ENCODE results near the gene COQ7. TPM values are rescaled to one million over a fixed set of nuclear protein-coding genes. Genes with fewer than 3 reads are reported as not detected.

Gene COQ7
- total and polyA plus RNA-seq, 2 experiments from 2014 or later = 17.5 to 19.4 TPM

DNA sequence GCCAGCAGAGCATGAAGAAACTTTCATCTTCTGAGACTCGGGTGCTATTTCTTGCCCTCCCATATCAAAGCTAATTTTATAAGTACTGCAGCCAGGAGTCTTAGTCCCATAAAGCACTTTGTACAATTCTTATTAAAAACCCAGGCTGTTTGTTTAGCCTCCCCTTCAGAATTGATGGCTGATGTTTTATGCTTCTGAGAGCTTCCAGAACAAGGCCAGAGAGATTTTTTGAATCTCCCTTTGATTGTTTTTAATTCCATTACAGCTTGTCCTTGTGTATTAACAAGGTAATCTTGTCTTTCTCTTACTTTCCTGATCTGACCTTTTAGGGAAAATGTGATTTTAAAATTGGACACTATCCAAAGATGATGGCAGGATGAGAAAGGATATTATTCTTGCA, 16.3 kb downstream of the COQ7 start:
- peaks cover 3% of the 10 kb centered on the region for H3K36me3 ChIP-seq (replicated peaks; ENCODE audit: insufficient read depth, low read depth)
- no peaks in the 10 kb centered on the region for H3K79me2 ChIP-seq
- H3K4me1 ChIP-seq (ENCODE audit: insufficient read depth) = peaks cover 10% of the 10 kb centered on the region
- no peaks in the 10 kb centered on the region for H3K9me2 ChIP-seq (replicated peaks; ENCODE audit: insufficient read depth)
- no peaks in the 10 kb centered on the region for H3K27me3 ChIP-seq
- TF ChIP-seq EZH2 (IDR thresholded peaks at IDR 0.05; ENCODE audit: borderline replicate concordance) = no peak
- TF ChIP-seq, protein P1, sequence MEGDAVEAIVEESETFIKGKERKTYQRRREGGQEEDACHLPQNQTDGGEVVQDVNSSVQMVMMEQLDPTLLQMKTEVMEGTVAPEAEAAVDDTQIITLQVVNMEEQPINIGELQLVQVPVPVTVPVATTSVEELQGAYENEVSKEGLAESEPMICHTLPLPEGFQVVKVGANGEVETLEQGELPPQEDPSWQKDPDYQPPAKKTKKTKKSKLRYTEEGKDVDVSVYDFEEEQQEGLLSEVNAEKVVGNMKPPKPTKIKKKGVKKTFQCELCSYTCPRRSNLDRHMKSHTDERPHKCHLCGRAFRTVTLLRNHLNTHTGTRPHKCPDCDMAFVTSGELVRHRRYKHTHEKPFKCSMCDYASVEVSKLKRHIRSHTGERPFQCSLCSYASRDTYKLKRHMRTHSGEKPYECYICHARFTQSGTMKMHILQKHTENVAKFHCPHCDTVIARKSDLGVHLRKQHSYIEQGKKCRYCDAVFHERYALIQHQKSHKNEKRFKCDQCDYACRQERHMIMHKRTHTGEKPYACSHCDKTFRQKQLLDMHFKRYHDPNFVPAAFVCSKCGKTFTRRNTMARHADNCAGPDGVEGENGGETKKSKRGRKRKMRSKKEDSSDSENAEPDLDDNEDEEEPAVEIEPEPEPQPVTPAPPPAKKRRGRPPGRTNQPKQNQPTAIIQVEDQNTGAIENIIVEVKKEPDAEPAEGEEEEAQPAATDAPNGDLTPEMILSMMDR (IDR thresholded peaks at IDR 0.05; ENCODE audit: poor library complexity) = no peak
- no peak for TF ChIP-seq EZH2phosphoT487 (IDR thresholded peaks at IDR 0.05; ENCODE audit: low read depth, severe bottlenecking, unreplicated experiment)
- H3K9me3 ChIP-seq (ENCODE audit: low read depth) = no peaks in the 10 kb centered on the region
- no peak overlapping the region for H3K4me3 ChIP-seq
- no peak overlapping the region for H3K27ac ChIP-seq
- H2AFZ ChIP-seq = no peak overlapping the region
- no peaks in the 10 kb centered on the region for H4K20me1 ChIP-seq (ENCODE audit: insufficient read depth, poor library complexity, severe bottlenecking)
- H3K4me2 ChIP-seq = no peak overlapping the region
- DNase-seq (ENCODE audit: low spot score) = no peak
- 86% methylated on average over 1 of the region's 1 CpG for WGBS (ENCODE audit: low lambda C conversion rate, missing lambda C conversion rate)

DNA sequence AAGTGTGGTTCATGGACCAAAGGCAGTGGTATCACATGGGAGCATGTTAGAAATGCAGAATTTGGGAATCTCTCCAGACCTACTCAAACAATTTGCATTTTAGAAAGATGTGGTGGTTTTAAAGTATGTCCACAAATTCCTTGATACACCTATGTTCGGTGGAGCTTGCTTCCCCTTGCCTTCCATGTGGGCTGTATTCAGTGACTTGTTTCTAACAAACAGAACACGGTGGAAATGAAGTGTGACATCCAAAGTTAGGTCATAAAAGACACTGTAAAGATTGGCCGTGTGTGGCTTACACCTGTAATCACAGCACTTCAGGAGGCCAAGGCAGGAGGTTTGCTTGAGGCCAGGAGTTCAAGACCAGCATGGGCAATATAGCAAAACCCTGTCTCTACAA, 16.7 kb downstream of the COQ7 start:
- DNase-seq (ENCODE audit: low spot score) = no peak
- 88% methylated on average over 3 of the region's 3 CpGs for WGBS (ENCODE audit: low lambda C conversion rate, missing lambda C conversion rate)

DNA sequence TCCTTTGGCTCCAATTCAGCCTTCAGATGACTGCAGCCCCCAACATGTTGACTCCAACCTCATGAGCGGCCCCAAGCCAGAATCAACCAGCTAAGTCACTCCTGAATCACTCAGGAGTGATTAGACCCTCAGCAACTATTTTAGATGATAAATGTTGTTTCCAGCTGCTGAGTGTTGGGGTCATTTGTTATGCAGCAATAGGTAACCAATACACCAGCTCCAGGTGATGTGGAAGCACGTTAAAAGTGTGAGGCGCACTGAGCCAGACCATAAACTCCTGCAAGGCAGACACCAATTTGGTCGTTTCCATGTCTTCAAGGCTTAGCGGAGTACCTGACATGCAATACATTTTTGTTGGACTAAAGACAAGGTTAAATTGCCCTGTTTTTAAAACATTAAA, 17.5 kb downstream of the COQ7 start:
- WGBS (ENCODE audit: low lambda C conversion rate, missing lambda C conversion rate) = 83% methylated on average over 5 of the region's 5 CpGs
- no peaks in the 10 kb centered on the region for H3K79me2 ChIP-seq
- H3K4me3 ChIP-seq = no peak overlapping the region
- no peaks in the 10 kb centered on the region for H3K9me3 ChIP-seq (ENCODE audit: low read depth)
- H3K36me3 ChIP-seq (replicated peaks; ENCODE audit: insufficient read depth, low read depth) = peaks cover 3% of the 10 kb centered on the region
- H4K20me1 ChIP-seq (ENCODE audit: insufficient read depth, poor library complexity, severe bottlenecking) = no peaks in the 10 kb centered on the region
- DNase-seq (ENCODE audit: low spot score) = no peak
- peaks cover 10% of the 10 kb centered on the region for H3K4me1 ChIP-seq (ENCODE audit: insufficient read depth)
- no peak overlapping the region for H2AFZ ChIP-seq
- no peak for TF ChIP-seq EZH2 (IDR thresholded peaks at IDR 0.05; ENCODE audit: borderline replicate concordance)
- TF ChIP-seq, protein P1 (IDR thresholded peaks at IDR 0.05; ENCODE audit: poor library complexity) = no peak
- TF ChIP-seq EZH2phosphoT487 (IDR thresholded peaks at IDR 0.05; ENCODE audit: low read depth, severe bottlenecking, unreplicated experiment) = no peak
- no peaks in the 10 kb centered on the region for H3K9me2 ChIP-seq (replicated peaks; ENCODE audit: insufficient read depth)
- no peak overlapping the region for H3K27ac ChIP-seq
- H3K4me2 ChIP-seq = no peak overlapping the region
- no peaks in the 10 kb centered on the region for H3K27me3 ChIP-seq

More for the DNA sequence above, 16.7 kb downstream of the COQ7 start:
- Histone ChIP-seq H3K4me3 (no peak overlapping the region), H3K9me2 (replicated peaks; ENCODE audit: insufficient read depth) (no peaks in the 10 kb centered on the region), H3K79me2 (no peaks in the 10 kb centered on the region), H3K27ac (no peak overlapping the region), H3K4me2 (no peak overlapping the region), H2AFZ (no peak overlapping the region), H3K27me3 (no peaks in the 10 kb centered on the region), H3K9me3 (ENCODE audit: low read depth) (no peaks in the 10 kb centered on the region), H3K36me3 (replicated peaks; ENCODE audit: insufficient read depth, low read depth) (peaks cover 3% of the 10 kb centered on the region), H4K20me1 (ENCODE audit: insufficient read depth, poor library complexity, severe bottlenecking) (no peaks in the 10 kb centered on the region), H3K4me1 (ENCODE audit: insufficient read depth) (peaks cover 10% of the 10 kb centered on the region)
- TF ChIP-seq, protein P1 (IDR thresholded peaks at IDR 0.05; ENCODE audit: poor library complexity) = no peak
- TF ChIP-seq EZH2 (IDR thresholded peaks at IDR 0.05; ENCODE audit: borderline replicate concordance) = no peak

Measured in hepatocyte (in vitro differentiated cells).